Adipocyte (in vitro differentiated cells): ENCODE measurements around the gene REM2.
A peak's percentile ranks its signal among the peaks of the same experiment; 100 is the strongest.

Experiments used
- DNase-seq: peaks from one replicate; pipeline ENCODE4 v3.0.0-alpha.2; 2015; ENCODE audit warnings: low read depth
- H3K27me3 ChIP-seq: replicated peaks from 2 replicates; pipeline ENCODE4 v1.7.0; 2013; ENCODE audit warnings: mild to moderate bottlenecking, low read length, moderate library complexity; ENCODE audit not compliant: control insufficient read depth, insufficient read depth
- H3K36me3 ChIP-seq: 2 replicates; pipeline ENCODE4 v1.7.0; 2013; ENCODE audit warnings: low read length, mild to moderate bottlenecking, moderate library complexity; ENCODE audit not compliant: control insufficient read depth, insufficient read depth, severe bottlenecking
- H3K4me1 ChIP-seq: 2 replicates; pipeline ENCODE4 v1.7.0; 2013; ENCODE audit warnings: mild to moderate bottlenecking, low read length, moderate library complexity; ENCODE audit not compliant: control insufficient read depth, insufficient read depth
- H3K4me3 ChIP-seq: 2 replicates; pipeline ENCODE4 v1.7.0; 2013; ENCODE audit warnings: mild to moderate bottlenecking, low read length, moderate library complexity
- H3K9ac ChIP-seq: 2 replicates; pipeline ENCODE4 v1.7.0; 2013; ENCODE audit warnings: mild to moderate bottlenecking, low read length, moderate library complexity
- H3K9me3 ChIP-seq: 2 replicates; pipeline ENCODE4 v1.7.0; 2013; ENCODE audit warnings: mild to moderate bottlenecking, low read length, moderate library complexity; ENCODE audit not compliant: control insufficient read depth

The REM2 gene

GRCh38 chr14:22842211-22843122, 40.6 kb upstream of the REM2 start:
- no peak for DNase-seq
- Histone ChIP-seq H3K9ac (peak overlapping the region; percentile 76), H3K4me1 (peaks cover 65% of the 10 kb centered on the region), H3K9me3 (no peaks in the 10 kb centered on the region), H3K27me3 (no peaks in the 10 kb centered on the region), H3K36me3 (peaks cover 63% of the 10 kb centered on the region), H3K4me3 (no peak overlapping the region)

DNA sequence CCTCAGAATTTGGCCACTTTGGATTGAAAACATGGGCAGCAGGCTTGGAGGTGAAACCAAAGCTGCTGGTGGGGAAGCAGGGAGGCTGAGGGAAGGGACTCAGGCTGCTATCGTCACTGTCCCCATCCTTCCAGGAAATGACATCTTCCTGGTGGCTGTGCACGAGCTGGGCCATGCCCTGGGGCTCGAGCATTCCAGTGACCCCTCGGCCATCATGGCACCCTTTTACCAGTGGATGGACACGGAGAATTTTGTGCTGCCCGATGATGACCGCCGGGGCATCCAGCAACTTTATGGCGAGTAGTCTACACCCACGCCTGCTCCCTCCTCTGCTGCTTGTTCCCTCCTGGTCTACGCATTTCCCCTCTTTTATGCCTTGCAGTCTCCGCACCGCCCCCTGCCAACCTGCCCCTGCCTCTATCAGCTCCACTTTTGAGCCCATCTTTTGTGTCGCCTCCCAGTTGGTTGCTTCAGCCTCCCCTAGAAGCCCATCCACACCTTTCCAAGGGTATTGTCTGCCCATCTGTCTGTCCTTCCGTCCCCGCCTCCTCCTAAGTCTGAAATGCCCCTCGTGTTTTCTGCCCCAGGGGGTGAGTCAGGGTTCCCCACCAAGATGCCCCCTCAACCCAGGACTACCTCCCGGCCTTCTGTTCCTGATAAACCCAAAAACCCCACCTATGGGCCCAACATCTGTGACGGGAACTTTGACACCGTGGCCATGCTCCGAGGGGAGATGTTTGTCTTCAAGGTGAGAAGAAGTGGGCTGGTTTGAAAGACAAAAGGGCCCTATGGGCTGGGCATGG, 39.7 kb upstream of the REM2 start:
- H3K9ac ChIP-seq, result peak overlapping the region; percentile 76
- peaks cover 63% of the 10 kb centered on the region for H3K36me3 ChIP-seq
- peaks cover 73% of the 10 kb centered on the region for H3K4me1 ChIP-seq
- H3K4me3 ChIP-seq, result no peak overlapping the region
- no peaks in the 10 kb centered on the region for H3K27me3 ChIP-seq
- no peaks in the 10 kb centered on the region for H3K9me3 ChIP-seq
- no peak for DNase-seq

- Histone ChIP-seq H3K4me3 (no peak overlapping the region), H3K27me3 (no peaks in the 10 kb centered on the region), H3K9me3 (no peaks in the 10 kb centered on the region), H3K4me1 (peaks cover 79% of the 10 kb centered on the region), H3K9ac (peak overlapping the region; percentile 26), H3K36me3 (peaks cover 63% of the 10 kb centered on the region)
- no peak for DNase-seq
Measured at GRCh38 chr14:22844221-22845102, 38.6 kb upstream of the REM2 start.

- H3K9me3 ChIP-seq, result no peaks in the 10 kb centered on the region
- no peaks in the 10 kb centered on the region for H3K27me3 ChIP-seq
- no peak for DNase-seq
- H3K36me3 ChIP-seq, result peaks cover 63% of the 10 kb centered on the region
- peak overlapping the region; percentile 73 for H3K9ac ChIP-seq
- peaks cover 79% of the 10 kb centered on the region for H3K4me1 ChIP-seq
- H3K4me3 ChIP-seq, result no peak overlapping the region
Measured at GRCh38 chr14:22845103-22845394, 38.0 kb upstream of the REM2 start.

- peaks cover 81% of the 10 kb centered on the region for H3K4me1 ChIP-seq
- no peaks in the 10 kb centered on the region for H3K9me3 ChIP-seq
- peak overlapping the region; percentile 73 for H3K9ac ChIP-seq
- peaks cover 58% of the 10 kb centered on the region for H3K36me3 ChIP-seq
- H3K4me3 ChIP-seq, result no peak overlapping the region
- H3K27me3 ChIP-seq, result no peaks in the 10 kb centered on the region
- no peak for DNase-seq
Measured at GRCh38 chr14:22845821-22846625, 37.0 kb upstream of the REM2 start.

DNA sequence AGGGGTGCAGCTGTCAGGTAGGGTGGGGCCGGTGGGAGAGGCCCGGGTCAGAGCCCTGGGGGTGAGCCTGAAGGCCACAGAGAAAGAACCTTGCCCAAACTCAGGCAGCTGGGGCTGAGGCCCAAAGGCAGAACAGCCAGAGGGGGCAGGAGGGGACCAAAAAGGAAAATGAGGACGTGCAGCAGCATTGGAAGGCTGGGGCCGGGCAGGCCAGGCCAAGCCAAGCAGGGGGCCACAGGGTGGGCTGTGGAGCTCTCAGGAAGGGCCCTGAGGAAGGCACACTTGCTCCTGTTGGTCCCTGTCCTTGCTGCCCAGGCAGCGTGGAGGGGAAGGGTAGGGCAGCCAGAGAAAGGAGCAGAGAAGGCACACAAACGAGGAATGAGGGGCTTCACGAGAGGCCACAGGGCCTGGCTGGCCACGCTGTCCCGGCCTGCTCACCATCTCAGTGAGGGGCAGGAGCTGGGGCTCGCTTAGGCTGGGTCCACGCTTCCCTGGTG, 36.2 kb upstream of the REM2 start:
- H3K4me1 ChIP-seq, result peaks cover 81% of the 10 kb centered on the region
- H3K36me3 ChIP-seq, result peaks cover 50% of the 10 kb centered on the region
- no peak for DNase-seq

DNA sequence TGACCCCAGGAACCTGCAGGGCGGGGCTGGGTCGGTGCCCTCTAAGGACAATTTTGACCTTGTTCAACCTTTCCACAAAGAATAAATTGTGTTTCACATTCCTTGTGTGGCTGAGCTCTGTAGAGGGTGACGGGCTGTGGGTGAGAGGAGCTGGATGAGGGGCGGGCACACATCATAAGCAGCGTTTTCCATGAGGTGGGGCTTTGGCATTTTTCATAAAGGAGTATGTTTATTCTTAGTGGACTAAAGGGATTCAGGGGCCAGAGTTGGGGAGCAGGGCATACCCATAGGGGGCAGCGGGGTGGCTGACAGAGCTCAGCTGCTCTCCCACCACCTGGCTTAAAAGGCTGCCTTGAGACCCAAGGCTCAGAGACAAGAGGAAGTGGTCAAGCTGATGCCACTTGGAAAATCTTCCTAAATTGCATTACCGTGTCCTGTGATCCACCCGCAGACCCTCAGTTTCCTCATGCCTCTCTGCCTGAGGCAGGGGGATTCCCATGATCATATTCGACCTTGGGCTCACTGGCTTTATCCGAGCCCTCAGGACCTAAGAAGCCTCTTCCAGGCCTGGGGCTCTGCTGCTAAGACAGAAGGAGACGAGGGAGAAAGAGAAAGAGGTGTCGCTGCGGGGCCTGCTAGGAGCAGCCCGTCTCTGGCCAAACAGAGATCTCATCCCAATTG, 35.2 kb upstream of the REM2 start:
- Histone ChIP-seq H3K4me3 (peak overlapping the region; percentile 22), H3K27me3 (no peaks in the 10 kb centered on the region), H3K4me1 (peaks cover 81% of the 10 kb centered on the region), H3K36me3 (peaks cover 40% of the 10 kb centered on the region), H3K9ac (peak overlapping the region; percentile 80), H3K9me3 (no peaks in the 10 kb centered on the region)
- DNase-seq, result peak; percentile 75

More for the DNA sequence above, 36.2 kb upstream of the REM2 start:
- Histone ChIP-seq H3K27me3 (no peaks in the 10 kb centered on the region), H3K9me3 (no peaks in the 10 kb centered on the region), H3K9ac (peak overlapping the region; percentile 73), H3K4me3 (no peak overlapping the region)

- Histone ChIP-seq H3K4me3 (peak overlapping the region; percentile 6), H3K36me3 (peaks cover 33% of the 10 kb centered on the region), H3K9ac (peak overlapping the region; percentile 80), H3K4me1 (peaks cover 86% of the 10 kb centered on the region), H3K9me3 (no peaks in the 10 kb centered on the region), H3K27me3 (no peaks in the 10 kb centered on the region)
- peak; percentile 96 for DNase-seq
Measured at GRCh38 chr14:22848351-22849164, 34.5 kb upstream of the REM2 start.

- Histone ChIP-seq H3K27me3 (no peaks in the 10 kb centered on the region), H3K9ac (peak overlapping the region; percentile 80), H3K36me3 (peaks cover 26% of the 10 kb centered on the region), H3K9me3 (no peaks in the 10 kb centered on the region), H3K4me3 (peak overlapping the region; percentile 46), H3K4me1 (peaks cover 85% of the 10 kb centered on the region)
- DNase-seq, result no peak
Measured at GRCh38 chr14:22849212-22849819, 33.7 kb upstream of the REM2 start.
